HG02678 (cell line): ENCODE results near the gene MOCS1.

Source experiments
- ATAC-seq: cut with Tn5 transposase; IDR thresholded peaks from one replicate; pipeline ENCODE4 v1.9.1; 2021; ENCODE audit warnings: mild to moderate bottlenecking, moderate library complexity; ENCODE audit not compliant: unreplicated experiment

Gene MOCS1

GRCh38 chr6:39950125-39950720, 16.0 kb upstream of the MOCS1 start:
- ATAC-seq = no peak

- no peak for ATAC-seq
These were observed 14.0 kb upstream of the MOCS1 start for GRCh38 chr6:39948199-39948791.

GRCh38 chr6:39947611-39948068, 13.4 kb upstream of the MOCS1 start:
- ATAC-seq = no peak

DNA sequence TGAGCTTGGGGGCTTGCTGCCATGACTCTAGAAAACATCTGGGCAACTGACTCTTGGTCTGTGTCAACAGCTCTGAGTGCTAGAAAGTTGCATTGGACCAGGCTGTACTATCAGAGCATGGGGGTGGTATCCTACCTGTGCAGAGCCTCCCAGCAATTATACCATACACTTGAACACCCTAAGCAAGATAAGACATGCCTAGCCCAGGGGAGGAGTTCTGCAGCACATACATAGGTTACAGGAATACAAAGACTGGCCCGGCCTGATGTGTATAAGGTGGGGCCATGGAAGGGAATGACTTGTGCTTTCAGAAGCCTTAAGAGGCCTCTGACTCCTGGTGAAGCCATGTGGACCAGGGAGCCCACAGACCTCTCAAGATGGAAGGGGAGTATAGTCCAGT, 11.4 kb upstream of the MOCS1 start:
- ATAC-seq = no peak

DNA sequence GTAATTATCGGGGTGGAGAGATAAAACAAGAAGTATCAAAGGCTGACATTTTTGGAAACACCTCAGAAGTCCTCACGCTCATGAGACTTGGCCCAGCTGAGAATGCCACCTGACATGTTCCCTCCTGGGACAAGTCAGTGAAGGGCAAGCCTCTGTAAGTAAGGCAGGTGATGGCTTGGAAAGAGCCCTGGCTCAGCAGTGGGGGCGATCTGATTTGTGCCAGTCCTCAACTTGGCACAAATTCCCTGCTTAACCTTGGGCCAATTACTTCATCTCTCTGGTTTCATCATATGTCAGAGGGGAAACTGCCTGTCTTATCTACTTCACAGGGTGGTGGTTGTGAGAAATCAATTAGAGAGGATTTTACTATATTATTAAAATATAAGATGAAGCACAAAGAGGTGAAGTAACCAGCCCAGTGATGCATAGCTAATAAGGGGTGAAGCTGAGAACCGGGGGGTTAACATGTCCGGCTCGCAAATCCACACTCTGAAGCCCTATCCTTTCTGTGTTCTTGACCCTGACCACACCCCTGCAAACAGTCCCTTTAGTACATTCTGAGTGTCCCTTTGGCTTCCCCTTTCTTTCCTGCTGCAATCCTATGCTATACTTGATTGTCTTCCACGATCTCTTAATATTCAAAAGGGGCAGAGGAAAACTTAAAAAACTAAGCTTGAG, 8.8 kb upstream of the MOCS1 start:
- ATAC-seq = no peak

DNA sequence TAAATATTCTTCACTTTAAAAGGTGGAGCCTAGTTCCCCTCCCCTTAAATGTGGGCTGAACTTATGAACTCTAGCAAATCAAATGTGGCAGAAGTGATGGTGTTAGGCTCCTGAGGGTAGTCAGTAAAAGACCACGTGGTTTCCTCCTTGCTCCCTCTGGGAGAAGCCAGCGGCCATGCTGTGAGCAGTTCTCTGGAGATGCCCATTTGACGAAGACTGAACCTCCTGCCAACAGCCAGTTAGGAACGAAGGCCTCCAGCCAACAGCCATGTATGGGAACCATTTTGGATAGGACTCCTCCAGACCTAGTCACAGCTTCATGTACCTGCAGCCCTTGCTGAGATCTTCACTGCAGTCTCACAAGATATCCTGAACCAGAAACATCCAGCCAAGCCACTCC, 7.6 kb upstream of the MOCS1 start:
- ATAC-seq = no peak

DNA sequence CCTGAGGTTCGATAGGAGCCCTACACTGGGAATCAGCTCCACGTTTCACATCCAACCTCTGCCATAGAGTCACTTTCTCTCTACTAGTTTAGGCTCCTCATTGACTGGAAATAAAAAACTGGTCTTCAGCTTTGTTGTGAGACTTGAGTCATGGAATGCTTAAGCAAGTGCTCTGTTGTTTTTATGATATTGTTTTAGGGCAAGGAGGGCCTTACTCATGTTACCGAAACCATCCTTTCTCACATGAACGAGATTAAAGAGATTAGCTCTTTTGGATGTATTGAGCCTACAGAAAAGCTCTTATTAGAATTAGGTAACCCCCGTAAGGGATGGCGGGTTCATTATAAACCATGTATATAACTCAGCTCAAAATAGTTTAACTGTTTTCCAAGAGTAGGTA, 6.9 kb upstream of the MOCS1 start:
- ATAC-seq = no peak

GRCh38 chr6:39938773-39939654, 4.8 kb upstream of the MOCS1 start:
- ATAC-seq = no peak

DNA sequence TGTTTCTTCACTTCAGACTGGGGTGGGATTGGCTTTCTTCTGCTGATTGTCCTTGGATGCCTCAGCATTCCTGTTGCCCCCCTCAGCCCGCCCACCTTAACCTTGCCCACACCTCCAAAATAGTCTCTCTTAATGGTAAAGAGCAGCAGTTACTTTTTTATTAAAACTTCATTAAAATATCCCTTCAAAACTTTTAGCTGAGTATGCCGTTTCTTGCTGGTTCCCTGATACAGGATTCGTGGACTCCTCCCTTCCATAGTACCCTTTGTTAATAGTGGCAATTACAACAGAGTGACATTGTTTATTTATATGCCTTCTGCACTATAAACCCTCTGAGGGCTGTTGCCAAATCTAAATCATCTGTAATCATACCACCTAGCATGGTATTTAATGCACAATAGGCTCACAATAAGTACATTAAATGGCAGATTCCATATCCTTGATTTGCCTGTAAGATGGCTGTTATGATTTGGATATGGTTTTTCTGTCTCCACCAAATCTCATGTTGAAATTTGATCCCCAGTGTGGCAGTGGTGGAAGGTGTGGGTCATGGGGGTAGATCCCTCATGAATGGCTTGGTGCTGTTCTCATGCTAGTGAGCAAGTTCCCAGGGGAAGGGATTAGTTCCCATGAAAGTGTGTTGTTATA, 3.5 kb upstream of the MOCS1 start:
- ATAC-seq = no peak

DNA sequence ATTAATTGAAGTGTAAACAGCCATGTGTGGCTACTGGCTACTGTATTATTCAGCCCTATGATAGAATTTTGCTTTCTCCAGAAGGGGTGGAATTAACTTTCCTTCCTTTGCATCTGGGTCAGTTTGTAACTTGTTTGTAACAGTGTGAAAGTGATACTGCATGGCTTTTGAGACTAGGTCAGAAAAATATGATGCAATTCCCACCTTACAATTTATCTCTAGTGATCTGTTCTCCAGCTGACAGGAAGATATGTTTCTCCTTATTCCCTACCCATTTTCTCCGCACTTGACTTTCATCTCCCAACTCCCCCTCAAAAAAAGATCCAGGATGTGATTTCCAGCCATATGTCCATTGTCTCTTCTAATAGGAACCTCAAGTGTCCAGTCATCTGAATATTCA, 2.6 kb upstream of the MOCS1 start:
- ATAC-seq = no peak

DNA sequence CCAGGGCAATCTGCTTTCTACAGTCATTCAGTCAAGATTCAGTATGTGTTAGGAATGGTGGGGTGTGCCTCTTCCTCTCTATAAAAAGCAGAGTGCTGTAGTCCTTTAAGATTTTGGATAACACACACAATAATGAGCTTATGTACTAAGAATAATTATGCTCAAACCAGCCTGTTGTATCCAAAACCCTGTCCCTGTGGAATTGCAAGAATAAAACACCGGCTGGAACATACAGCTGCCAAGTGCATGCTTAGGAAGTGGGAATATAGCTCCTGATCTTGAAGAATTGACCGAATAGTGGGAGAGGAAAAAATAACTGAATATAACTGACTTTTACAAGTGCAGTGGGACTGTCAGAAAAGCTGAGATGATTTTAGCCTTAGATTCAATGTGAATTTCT, 979 bp upstream of the MOCS1 start:
- ATAC-seq = no peak

- no peak for ATAC-seq
These were observed 562 bp downstream of the MOCS1 start for GRCh38 chr6:39933669-39934130.

DNA sequence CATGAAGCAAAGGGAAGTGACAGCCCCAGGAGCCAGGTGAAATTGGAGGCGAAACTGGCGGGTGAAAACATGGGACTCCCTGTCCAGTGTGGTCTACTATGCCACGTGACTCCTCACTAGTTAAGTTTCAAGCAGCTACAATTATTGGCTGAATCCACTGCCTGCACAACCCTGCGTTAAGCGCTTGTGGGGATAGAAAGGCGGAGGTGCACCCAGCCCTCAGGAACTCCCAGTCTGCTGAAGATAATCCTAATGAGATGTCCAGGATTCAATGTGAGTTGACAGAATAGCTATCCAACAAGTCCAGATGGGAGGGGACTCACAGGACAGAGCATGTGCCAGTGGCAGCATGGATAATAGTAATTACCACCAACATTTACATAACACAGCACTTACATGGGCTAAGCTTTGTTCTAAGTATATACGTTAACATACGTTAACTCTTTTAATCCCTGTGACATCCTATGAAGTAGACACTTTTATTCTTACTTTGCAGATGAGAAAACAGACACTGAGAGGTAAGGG, 1.8 kb downstream of the MOCS1 start:
- ATAC-seq = no peak

DNA sequence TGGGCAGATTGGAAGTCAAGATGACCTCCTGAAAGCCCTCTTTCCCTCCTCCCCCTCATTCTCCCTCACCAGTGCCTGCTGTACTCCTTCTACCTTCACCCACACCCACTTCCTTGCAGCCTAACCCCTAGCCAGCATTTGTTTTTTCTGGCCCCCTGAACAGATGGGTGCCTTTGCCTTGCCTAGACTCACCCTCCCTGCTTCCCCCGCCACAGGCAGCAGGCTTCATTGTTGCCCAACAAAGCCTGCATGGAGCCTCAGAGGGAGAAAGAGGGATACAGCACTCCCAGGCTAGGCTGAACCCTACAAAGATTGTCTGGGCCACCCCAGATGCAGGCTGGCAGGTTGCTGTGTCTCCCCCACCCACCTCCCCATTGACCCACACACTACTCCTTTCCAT, 2.7 kb downstream of the MOCS1 start:
- ATAC-seq = no peak

- ATAC-seq = no peak
These were observed 3.7 kb downstream of the MOCS1 start for GRCh38 chr6:39930540-39930939.

GRCh38 chr6:39929733-39930461, 4.4 kb downstream of the MOCS1 start:
- ATAC-seq = no peak

- ATAC-seq = no peak
These were observed 5.1 kb downstream of the MOCS1 start for GRCh38 chr6:39929039-39929732.

- ATAC-seq = no peak
These were observed 7.1 kb downstream of the MOCS1 start for GRCh38 chr6:39927159-39927558.

DNA sequence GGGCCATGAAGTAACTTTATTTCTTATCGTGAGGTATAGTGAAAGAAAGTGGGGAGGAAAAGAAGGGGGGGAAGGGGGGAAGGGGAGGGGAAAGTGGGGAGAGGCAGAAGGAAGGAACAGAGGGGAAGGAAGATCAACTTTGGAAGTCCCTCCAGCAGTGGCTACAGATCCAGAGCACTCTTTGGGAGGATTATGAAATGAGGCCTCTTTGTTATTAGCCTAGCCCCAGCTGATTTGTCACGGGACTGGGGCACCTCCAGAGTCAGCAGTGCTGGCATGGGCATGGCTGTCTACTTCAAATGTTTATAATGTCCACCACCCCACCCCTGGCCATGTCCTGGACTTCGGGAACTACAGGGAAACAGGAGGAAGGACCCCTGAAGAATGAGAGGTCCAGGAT, 7.6 kb downstream of the MOCS1 start:
- ATAC-seq = no peak
